Measurements from ENCODE around the gene NXPE3. TPM values are rescaled to one million over a fixed set of nuclear protein-coding genes. Genes with fewer than 3 reads are reported as not detected.

NXPE3 gene
- polyA plus RNA-seq, 1 donor (not counting 4 experiments of a cell fraction or from before 2014, with no cell fraction given): 16.8 TPM

DNA sequence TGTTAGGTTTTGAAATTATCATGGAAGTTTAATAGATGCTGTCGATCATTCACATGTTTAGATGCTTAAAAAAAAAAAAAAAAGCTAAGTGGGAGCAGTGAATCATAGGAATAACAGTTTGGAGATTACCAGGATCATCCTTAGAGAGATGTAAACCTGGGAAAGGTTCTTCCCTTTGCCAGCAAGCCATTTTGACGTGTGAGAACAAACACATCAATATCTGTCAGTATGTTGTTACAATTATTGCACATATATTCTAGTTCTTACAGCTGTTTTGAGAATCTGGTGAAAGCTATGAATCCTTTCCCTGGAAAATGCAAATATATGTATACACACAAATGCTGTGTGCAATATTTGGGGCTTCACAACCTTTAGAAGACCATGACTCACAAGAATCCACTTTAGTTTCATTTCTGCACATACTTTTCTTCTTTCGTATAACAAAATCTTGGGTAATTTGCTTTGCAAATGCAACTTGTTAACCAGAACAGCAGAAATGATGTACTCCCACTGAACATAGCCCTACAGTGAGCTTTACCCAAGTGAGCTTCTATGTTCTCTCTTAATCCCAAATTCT, 82.3 kb downstream of the NXPE3 start:
- Histone ChIP-seq H3K4me1 (ENCODE audit: control insufficient read depth, extremely low read depth, insufficient read depth, low read length) (peaks cover 2% of the 10 kb centered on the region), H3K9ac (ENCODE audit: control insufficient read depth, extremely low read depth, insufficient read depth, low read length) (no peak overlapping the region), H4K20me1 (ENCODE audit: control insufficient read depth, extremely low read depth, insufficient read depth, low read length) (no peaks in the 10 kb centered on the region), H3K9me3 (ENCODE audit: control insufficient read depth, low read depth, low read length) (no peaks in the 10 kb centered on the region), H3K9me1 (ENCODE audit: control insufficient read depth, extremely low read depth, insufficient read depth, low read length) (no peaks in the 10 kb centered on the region), H3K27ac (ENCODE audit: control insufficient read depth, insufficient read depth, low read length) (no peak overlapping the region), H2AFZ (ENCODE audit: control insufficient read depth, low read length) (no peak overlapping the region), H3K4me3 (ENCODE audit: control insufficient read depth in 2 of 3, extremely low read depth in 1 of 3, insufficient read depth in 2 of 3, low read depth in 1 of 3, low read length in 3 of 3) (no peak overlapping the region), H3K27me3 (ENCODE audit: control insufficient read depth, extremely low read depth, insufficient read depth, low read length) (no peaks in the 10 kb centered on the region), H3K36me3 (ENCODE audit: control insufficient read depth in 2 of 2, extremely low read depth in 1 of 2, insufficient read depth in 2 of 2, low read length in 2 of 2) (peaks cover 16 to 22% of the 10 kb centered on the region in 2 experiments), H3K4me2 (ENCODE audit: control insufficient read depth, extremely low read depth, insufficient read depth, low read depth, low read length) (no peak overlapping the region), H3K79me2 (ENCODE audit: control insufficient read depth, insufficient read depth, low read length) (peaks cover 4% of the 10 kb centered on the region)
- dilution Hi-C loops (cut with MboI; ENCODE audit: extremely low pct_ligation_motif_present, low sequenced_read_pairs): no loop called here
- DNase-seq (ENCODE audit: low read depth, low spot score) (no peak), FAIRE-seq (no peak)
- TF ChIP-seq EZH2 (IDR thresholded peaks at IDR 0.05; ENCODE audit: low read length): no peak
- TF ChIP-seq, protein P1, sequence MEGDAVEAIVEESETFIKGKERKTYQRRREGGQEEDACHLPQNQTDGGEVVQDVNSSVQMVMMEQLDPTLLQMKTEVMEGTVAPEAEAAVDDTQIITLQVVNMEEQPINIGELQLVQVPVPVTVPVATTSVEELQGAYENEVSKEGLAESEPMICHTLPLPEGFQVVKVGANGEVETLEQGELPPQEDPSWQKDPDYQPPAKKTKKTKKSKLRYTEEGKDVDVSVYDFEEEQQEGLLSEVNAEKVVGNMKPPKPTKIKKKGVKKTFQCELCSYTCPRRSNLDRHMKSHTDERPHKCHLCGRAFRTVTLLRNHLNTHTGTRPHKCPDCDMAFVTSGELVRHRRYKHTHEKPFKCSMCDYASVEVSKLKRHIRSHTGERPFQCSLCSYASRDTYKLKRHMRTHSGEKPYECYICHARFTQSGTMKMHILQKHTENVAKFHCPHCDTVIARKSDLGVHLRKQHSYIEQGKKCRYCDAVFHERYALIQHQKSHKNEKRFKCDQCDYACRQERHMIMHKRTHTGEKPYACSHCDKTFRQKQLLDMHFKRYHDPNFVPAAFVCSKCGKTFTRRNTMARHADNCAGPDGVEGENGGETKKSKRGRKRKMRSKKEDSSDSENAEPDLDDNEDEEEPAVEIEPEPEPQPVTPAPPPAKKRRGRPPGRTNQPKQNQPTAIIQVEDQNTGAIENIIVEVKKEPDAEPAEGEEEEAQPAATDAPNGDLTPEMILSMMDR (optimal IDR thresholded peaks at IDR 0.05 in 1 of 3, IDR thresholded peaks at IDR 0.05 in 1 of 3, conservative IDR thresholded peaks at IDR 0.05 in 1 of 3; ENCODE audit: extremely low read depth in 1 of 3, insufficient read depth in 2 of 3, low read length in 3 of 3): no peak

DNA sequence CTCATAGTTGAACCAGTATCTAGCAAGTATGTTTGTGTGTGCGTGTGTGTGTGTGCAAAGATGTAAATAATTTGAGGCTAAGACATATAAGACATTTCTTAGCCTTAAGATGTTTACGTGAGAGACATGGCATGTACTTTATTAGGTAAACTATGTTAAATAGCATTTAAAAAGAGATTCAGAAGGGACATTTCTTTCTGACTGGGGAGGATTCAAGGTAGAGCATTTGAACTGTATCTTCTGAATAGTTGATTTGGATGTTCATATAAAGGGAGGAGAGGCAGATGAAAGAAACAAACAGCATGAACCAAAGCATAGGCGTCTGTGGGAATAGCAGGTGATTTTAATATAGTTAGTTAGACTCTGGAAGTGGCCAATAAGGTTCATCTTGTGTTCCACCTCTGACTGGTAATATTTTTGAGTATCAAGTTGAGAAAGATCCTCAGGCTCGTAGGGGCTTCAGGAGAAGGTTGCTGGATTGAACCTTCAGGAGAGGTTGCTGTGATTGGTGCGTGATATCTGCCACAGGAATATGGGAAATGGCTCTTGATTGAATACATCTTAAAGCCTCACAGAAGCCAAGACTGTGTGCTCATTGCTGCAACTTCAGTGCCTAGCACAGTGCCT, 82.9 kb downstream of the NXPE3 start:
- H3K4me2 ChIP-seq (ENCODE audit: control insufficient read depth, extremely low read depth, insufficient read depth, low read depth, low read length): no peak overlapping the region
- FAIRE-seq: no peak
- dilution Hi-C loops (cut with MboI; ENCODE audit: extremely low pct_ligation_motif_present, low sequenced_read_pairs): no loop called here
- no peak overlapping the region for H3K4me3 ChIP-seq (ENCODE audit: control insufficient read depth in 2 of 3, extremely low read depth in 1 of 3, insufficient read depth in 2 of 3, low read depth in 1 of 3, low read length in 3 of 3)
- H3K27ac ChIP-seq (ENCODE audit: control insufficient read depth, insufficient read depth, low read length): no peak overlapping the region
- H3K36me3 ChIP-seq (ENCODE audit: control insufficient read depth in 2 of 2, extremely low read depth in 1 of 2, insufficient read depth in 2 of 2, low read length in 2 of 2): peaks cover 14 to 18% of the 10 kb centered on the region in 2 experiments
- DNase-seq (ENCODE audit: low read depth, low spot score): no peak
- H4K20me1 ChIP-seq (ENCODE audit: control insufficient read depth, extremely low read depth, insufficient read depth, low read length): no peaks in the 10 kb centered on the region
- no peak overlapping the region for H3K9ac ChIP-seq (ENCODE audit: control insufficient read depth, extremely low read depth, insufficient read depth, low read length)
- H3K9me3 ChIP-seq (ENCODE audit: control insufficient read depth, low read depth, low read length): no peaks in the 10 kb centered on the region
- peaks cover 4% of the 10 kb centered on the region for H3K79me2 ChIP-seq (ENCODE audit: control insufficient read depth, insufficient read depth, low read length)
- H2AFZ ChIP-seq (ENCODE audit: control insufficient read depth, low read length): no peak overlapping the region
- no peaks in the 10 kb centered on the region for H3K27me3 ChIP-seq (ENCODE audit: control insufficient read depth, extremely low read depth, insufficient read depth, low read length)
- TF ChIP-seq, protein P1 (optimal IDR thresholded peaks at IDR 0.05 in 1 of 3, IDR thresholded peaks at IDR 0.05 in 1 of 3, conservative IDR thresholded peaks at IDR 0.05 in 1 of 3; ENCODE audit: extremely low read depth in 1 of 3, insufficient read depth in 2 of 3, low read length in 3 of 3): no peak
- no peak for TF ChIP-seq EZH2 (IDR thresholded peaks at IDR 0.05; ENCODE audit: low read length)
- no peaks in the 10 kb centered on the region for H3K9me1 ChIP-seq (ENCODE audit: control insufficient read depth, extremely low read depth, insufficient read depth, low read length)
- peaks cover 2% of the 10 kb centered on the region for H3K4me1 ChIP-seq (ENCODE audit: control insufficient read depth, extremely low read depth, insufficient read depth, low read length)

Data from keratinocyte (primary cell).